ENCODE data around the gene ACTL8.
"Not testable (repeated sequence)": the region's sequence is repeated elsewhere in the genome, so short reads cannot be mapped to it uniquely, and the experiment has no call there.

Gene ACTL8

DNA sequence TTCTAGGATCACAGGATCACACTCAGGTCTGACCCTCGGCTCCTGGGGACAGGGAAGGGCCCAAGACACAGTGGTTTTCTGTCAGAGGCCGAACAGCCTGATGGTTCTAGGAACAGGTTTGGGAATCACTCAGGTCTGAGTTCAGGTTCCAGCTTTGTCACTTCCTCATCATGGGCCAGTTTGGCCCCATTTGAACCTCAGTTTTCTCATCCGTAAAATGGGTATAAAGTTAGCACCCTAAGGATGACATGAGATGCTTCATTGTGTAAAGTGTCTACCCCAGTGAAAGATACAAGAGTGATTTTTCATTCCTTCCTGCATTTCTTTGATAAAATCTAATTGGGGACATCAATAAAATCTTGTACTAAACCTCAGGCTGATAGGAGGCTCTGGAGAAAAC, 11.2 kb upstream of the ACTL8 start:
- no peak overlapping the region for H3K27ac ChIP-seq
- TF ChIP-seq, protein P1, sequence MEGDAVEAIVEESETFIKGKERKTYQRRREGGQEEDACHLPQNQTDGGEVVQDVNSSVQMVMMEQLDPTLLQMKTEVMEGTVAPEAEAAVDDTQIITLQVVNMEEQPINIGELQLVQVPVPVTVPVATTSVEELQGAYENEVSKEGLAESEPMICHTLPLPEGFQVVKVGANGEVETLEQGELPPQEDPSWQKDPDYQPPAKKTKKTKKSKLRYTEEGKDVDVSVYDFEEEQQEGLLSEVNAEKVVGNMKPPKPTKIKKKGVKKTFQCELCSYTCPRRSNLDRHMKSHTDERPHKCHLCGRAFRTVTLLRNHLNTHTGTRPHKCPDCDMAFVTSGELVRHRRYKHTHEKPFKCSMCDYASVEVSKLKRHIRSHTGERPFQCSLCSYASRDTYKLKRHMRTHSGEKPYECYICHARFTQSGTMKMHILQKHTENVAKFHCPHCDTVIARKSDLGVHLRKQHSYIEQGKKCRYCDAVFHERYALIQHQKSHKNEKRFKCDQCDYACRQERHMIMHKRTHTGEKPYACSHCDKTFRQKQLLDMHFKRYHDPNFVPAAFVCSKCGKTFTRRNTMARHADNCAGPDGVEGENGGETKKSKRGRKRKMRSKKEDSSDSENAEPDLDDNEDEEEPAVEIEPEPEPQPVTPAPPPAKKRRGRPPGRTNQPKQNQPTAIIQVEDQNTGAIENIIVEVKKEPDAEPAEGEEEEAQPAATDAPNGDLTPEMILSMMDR (conservative IDR thresholded peaks at IDR 0.05) = no peak

DNA sequence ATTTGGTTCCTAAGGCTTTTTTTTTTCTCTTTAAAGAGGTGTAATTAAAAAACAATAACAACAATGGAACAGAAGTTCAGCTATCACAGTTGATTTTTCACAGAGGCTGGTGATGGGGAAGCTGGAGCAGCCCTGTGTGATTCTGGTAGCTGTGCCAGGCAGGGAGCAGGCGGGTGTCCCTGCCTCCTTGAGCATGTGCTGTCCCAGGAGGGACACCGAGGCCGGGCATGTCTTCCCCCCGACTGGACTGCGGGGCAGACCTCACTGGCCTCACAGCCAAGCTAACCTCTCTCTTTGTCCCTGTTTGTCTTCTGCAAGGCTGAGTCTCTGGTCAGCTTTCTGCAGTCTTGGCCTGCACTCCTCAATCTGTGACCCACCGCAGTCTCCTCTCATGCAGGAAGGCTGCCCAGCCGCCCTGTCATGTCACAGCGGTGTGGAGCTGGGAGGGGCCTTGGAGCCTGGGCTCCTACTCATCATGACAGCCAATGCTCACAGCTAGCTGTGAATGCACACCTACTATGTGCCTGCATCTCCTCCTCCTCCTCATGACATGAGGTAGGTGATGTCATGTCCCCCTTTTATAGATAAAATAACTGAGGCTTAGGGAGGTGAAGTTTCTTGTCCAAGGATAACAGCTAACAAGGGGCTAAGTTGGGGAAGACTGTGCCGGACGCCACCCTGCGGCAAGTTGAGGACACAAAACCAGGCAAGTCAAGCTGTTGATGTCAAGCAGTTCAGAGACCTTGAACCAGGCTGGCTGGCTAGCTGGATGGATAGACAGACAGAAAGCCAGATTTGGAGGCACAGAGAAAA, 10.3 kb upstream of the ACTL8 start:
- TF ChIP-seq, protein P1 (conservative IDR thresholded peaks at IDR 0.05) = no peak
- no peak overlapping the region for H3K27ac ChIP-seq

DNA sequence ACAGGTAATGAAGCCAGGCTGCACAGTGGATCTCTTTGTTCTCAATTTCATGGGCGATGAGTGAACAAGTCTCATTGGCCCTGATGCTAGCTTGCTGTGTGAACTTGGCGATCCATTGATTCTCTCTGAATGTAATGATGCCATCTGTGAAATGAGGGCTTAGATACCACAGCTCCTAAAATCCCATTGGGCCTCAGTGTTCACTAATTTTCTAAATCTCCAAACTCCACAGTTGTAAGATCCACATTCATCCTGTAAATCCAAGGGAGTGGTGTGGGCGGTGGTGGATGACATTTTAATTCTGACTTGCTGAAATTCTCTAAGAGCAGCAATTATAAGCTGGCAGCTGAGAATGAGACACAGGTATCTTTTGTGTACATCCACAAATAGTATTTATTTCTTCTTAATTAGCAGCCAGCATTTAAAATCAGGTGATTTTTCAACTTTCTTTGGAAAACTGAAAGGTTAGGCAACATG, 9.6 kb upstream of the ACTL8 start:
- no peak overlapping the region for H3K27ac ChIP-seq
- TF ChIP-seq, protein P1 (conservative IDR thresholded peaks at IDR 0.05) = no peak

DNA sequence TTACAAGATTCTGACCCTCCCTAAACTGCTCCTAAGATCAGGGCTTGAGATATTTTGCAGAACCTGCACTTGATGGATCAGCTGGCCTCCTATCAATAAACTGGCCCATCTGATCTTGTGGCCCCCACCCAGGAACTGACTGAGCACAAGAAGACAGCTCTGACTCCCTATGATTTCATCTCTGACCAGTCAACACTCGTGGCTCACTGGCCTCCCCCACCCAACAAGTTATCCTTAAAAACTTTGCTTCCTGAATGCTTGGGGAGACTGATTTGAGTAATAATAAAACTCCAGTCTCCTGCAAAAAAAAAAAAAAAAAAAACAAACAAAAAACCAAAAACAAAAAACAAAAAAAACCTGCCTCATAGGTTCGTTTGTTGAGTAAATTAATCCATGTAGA, 8.9 kb upstream of the ACTL8 start:
- H3K27ac ChIP-seq = not testable (repeated sequence)

DNA sequence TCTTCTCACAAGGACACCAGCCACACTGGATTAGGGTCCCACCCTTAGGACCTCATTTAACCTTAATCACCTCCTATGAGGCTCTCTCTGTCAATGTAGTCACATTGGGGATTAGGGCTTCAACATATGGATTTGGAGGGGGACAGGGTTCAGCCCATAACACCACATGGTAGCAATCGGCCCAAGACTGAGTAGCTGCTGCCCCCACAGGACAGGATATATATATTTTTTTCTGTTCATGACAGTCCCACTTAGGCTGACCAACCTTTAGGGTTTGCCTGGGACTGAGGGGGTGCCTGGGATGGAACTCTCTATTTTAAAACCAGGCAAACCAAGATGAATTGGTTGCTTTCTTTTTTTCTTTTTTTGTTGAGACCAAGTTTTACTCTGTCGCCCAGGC, 8.2 kb upstream of the ACTL8 start:
- TF ChIP-seq, protein P1 (conservative IDR thresholded peaks at IDR 0.05) = no peak
- no peak overlapping the region for H3K27ac ChIP-seq

DNA sequence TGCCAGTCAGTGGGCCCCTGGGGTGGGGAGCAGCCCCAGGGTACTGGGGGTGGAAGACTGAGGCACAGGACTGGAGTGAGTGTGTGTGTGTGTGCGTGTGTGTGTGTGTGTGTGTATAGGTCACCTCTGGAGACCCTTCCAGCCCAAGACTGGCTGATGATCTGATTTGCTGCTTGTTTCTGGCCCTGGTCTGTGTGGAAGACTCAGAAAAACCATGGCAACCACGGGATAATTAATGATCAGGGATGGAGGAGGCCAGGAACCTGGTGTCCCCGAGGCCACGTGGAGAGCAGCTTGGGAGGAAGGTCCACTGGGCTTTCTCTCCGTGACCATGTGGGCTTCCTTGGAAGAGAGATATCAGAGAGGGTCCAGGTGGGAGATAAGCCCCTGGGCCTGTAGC, 4.8 kb upstream of the ACTL8 start:
- TF ChIP-seq, protein P1 (conservative IDR thresholded peaks at IDR 0.05) = no peak
- H3K27ac ChIP-seq = no peak overlapping the region

DNA sequence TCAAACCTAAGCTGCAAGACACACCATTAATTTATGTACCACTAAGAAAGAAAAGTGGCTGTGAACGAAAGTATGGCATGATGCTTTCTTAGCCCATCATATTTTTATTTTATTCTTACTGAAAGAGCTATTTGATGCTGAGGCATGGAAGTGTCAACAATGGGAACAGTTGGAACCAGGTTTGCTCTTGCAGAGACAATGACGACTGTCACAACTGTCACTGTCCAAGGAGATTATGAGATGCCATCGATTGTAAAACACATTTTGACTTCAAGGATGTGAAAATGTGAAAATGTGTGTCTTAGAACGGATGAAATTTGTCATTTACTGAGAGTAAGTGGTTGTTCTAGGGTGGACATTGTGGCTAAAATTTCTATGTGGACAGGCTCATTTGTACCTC, 2.8 kb upstream of the ACTL8 start:
- H3K27ac ChIP-seq = no peak overlapping the region
- TF ChIP-seq, protein P1 (conservative IDR thresholded peaks at IDR 0.05) = no peak

DNA sequence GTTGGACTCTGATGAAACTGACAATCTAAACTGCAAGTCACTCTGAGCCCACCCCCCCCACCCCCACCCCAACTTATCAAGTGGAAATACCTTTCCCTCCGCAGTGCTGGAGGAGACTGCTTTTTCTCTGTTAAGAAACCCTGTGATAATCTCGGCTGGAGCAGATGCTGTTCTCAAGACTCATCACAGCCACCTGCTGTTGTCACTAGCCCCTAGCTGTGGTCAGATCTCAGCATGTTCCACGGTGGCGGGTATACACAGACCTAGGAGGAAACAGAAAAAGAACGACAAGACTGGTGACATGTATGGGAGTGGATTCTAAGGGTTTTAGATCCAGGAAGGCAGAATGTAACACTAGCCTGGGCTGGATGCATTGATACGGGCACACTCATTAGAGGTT, 2.3 kb downstream of the ACTL8 start:
- no peak overlapping the region for H3K27ac ChIP-seq
- TF ChIP-seq, protein P1 (conservative IDR thresholded peaks at IDR 0.05) = no peak
